Smooth muscle cell (in vitro differentiated cells): ENCODE measurements around the gene SGO2. TPM values are rescaled to one million over a fixed set of nuclear protein-coding genes. Genes with fewer than 3 reads are reported as not detected.
A peak's percentile ranks its signal among the peaks of the same experiment; 100 is the strongest.
"Not testable (repeated sequence)": the region's sequence is repeated elsewhere in the genome, so short reads cannot be mapped to it uniquely, and the experiment has no call there.

Experiments
- DNase-seq: peaks from one replicate; lab custom pipeline; 2025; ENCODE audit not compliant: unreplicated experiment; lab: John Stamatoyannopoulos, UW
- H2AFZ ChIP-seq: fragments of 200-600 bp; sonication (generic); 2 replicates; pipeline ENCODE4 v1.6.0; 2016; ENCODE audit warnings: antibody characterized with exemption, low read depth, mild to moderate bottlenecking
- H3F3A ChIP-seq: fragments of 200-600 bp; sonication (generic); 2 replicates; pipeline ENCODE4 v1.6.0; 2017; ENCODE audit warnings: antibody characterized with exemption, low read depth
- H3K27ac ChIP-seq: fragments of 200-600 bp; sonication (generic); 2 replicates; pipeline ENCODE4 v1.5.1; 2016; ENCODE audit warnings: low read depth, mild to moderate bottlenecking
- H3K27me3 ChIP-seq: fragments of 200-600 bp; sonication (generic); 2 replicates; pipeline ENCODE4 v1.6.1; 2016; ENCODE audit warnings: low read depth, mild to moderate bottlenecking
- H3K36me3 ChIP-seq: fragments of 200-600 bp; sonication (generic); 2 replicates; pipeline ENCODE4 v1.5.1; 2016; ENCODE audit warnings: low read depth
- H3K4me1 ChIP-seq: fragments of 200-600 bp; sonication (generic); 2 replicates; pipeline ENCODE4 v1.5.1; 2016; ENCODE audit warnings: low read depth
- H3K4me2 ChIP-seq: fragments of 200-600 bp; sonication (generic); 2 replicates; pipeline ENCODE4 v1.6.0; 2016; ENCODE audit warnings: mild to moderate bottlenecking
- H3K4me3 ChIP-seq: fragments of 200-600 bp; sonication (generic); 2 replicates; pipeline ENCODE4 v1.5.1; 2016; ENCODE audit warnings: mild to moderate bottlenecking
- H3K79me2 ChIP-seq: fragments of 200-600 bp; sonication (generic); 2 replicates; pipeline ENCODE4 v1.6.0; 2016; ENCODE audit warnings: low read depth, mild to moderate bottlenecking
- H3K9ac ChIP-seq: fragments of 200-600 bp; sonication (generic); 2 replicates; pipeline ENCODE4 v1.6.0; 2016; ENCODE audit warnings: low read depth
- H3K9me3 ChIP-seq: fragments of 200-600 bp; sonication (generic); replicated peaks from 2 replicates; pipeline ENCODE4 v1.5.1; 2016; ENCODE audit warnings: low read depth
- H4K20me1 ChIP-seq: fragments of 200-600 bp; sonication (generic); 2 replicates; pipeline ENCODE4 v1.6.0; 2016; ENCODE audit warnings: low read depth
- WGBS: methylation state at CpG from one replicate; pipeline ENCODE4 v1.1.7; 2016; ENCODE audit warnings: low lambda C conversion rate; 5-methylcytosine and 5-hydroxymethylcytosine counted together
- polyA plus RNA-seq: library from polyadenylated mRNA; unstranded; fragments of >200 nt; fragmentation: Nextera tagmentation; extraction: Ambion mirVana; gene quantifications from 2 replicates; pipeline ENCODE4 v1.2.1, GENCODE V29; 2016
- total RNA-seq: library from RNA; depleted of rRNA; stranded (reverse); fragments of >200 nt; gene quantifications from 2 replicates; pipeline ENCODE4 v1.2.3, GENCODE V29; 2014
- TF ChIP-seq, protein P1 (sequence below): fragments of 200-600 bp; sonication (generic); IDR thresholded peaks from 2 replicates; pipeline ENCODE4 v1.5.1; 2017; ENCODE audit warnings: borderline replicate concordance, mild to moderate bottlenecking, antibody characterized with exemption; ENCODE audit not compliant: insufficient read depth, poor library complexity, severe bottlenecking

Gene SGO2
- total and polyA plus RNA-seq, 2 experiments from 2014 or later, result 7.5 to 8.7 TPM

GRCh38 chr2:200608341-200609027, 82.5 kb downstream of the SGO2 start:
- Histone ChIP-seq H3F3A (no peaks in the 10 kb centered on the region), H3K36me3 (no peaks in the 10 kb centered on the region), H2AFZ (no peak overlapping the region), H3K4me2 (no peak overlapping the region), H3K27me3 (no peaks in the 10 kb centered on the region), H4K20me1 (no peaks in the 10 kb centered on the region), H3K79me2 (no peaks in the 10 kb centered on the region), H3K9me3 (no peaks in the 10 kb centered on the region), H3K9ac (peak overlapping the region; percentile 4), H3K4me1 (no peaks in the 10 kb centered on the region), H3K27ac (peak overlapping the region; percentile 49), H3K4me3 (no peak overlapping the region)
- TF ChIP-seq, protein P1, sequence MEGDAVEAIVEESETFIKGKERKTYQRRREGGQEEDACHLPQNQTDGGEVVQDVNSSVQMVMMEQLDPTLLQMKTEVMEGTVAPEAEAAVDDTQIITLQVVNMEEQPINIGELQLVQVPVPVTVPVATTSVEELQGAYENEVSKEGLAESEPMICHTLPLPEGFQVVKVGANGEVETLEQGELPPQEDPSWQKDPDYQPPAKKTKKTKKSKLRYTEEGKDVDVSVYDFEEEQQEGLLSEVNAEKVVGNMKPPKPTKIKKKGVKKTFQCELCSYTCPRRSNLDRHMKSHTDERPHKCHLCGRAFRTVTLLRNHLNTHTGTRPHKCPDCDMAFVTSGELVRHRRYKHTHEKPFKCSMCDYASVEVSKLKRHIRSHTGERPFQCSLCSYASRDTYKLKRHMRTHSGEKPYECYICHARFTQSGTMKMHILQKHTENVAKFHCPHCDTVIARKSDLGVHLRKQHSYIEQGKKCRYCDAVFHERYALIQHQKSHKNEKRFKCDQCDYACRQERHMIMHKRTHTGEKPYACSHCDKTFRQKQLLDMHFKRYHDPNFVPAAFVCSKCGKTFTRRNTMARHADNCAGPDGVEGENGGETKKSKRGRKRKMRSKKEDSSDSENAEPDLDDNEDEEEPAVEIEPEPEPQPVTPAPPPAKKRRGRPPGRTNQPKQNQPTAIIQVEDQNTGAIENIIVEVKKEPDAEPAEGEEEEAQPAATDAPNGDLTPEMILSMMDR, result no peak
- no peak for DNase-seq
- 60% methylated on average over 3 of the region's 3 CpGs for WGBS

DNA sequence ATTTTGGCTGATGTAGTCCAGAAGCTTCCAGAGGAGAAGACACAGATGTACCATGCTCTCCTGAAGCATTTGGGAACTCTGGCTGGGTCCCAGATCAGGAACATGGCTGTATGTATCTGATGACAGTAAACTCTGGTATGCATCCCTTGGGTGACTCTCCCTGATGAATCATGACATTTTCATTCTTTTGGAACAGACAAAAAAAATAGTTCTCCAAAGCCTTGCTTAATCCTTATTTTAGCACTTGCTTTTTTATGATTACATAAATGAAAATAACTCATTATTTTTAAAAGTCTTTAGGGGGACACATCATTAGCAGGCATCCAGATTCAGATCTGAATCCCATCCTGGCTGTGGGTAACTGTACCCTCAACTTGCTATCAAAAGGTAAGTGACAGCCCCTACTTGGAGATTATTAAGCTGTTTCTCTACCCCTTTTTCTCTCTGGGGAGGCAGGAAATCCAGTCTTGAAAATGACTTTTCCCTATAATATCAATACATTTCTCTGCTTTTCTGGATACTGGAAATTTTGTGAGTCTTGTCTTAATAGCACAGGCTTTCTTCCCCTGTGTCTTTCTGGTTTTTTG, 83.1 kb downstream of the SGO2 start:
- no peak overlapping the region for H3K4me2 ChIP-seq
- H3F3A ChIP-seq, result no peaks in the 10 kb centered on the region
- no peaks in the 10 kb centered on the region for H3K79me2 ChIP-seq
- TF ChIP-seq, protein P1, result no peak
- no peaks in the 10 kb centered on the region for H3K36me3 ChIP-seq
- peak overlapping the region; percentile 49 for H3K27ac ChIP-seq
- no peak overlapping the region for H2AFZ ChIP-seq
- H4K20me1 ChIP-seq, result no peaks in the 10 kb centered on the region
- no peaks in the 10 kb centered on the region for H3K9me3 ChIP-seq
- no peak for DNase-seq
- H3K9ac ChIP-seq, result peak overlapping the region; percentile 4
- H3K4me1 ChIP-seq, result no peaks in the 10 kb centered on the region
- no peaks in the 10 kb centered on the region for H3K27me3 ChIP-seq
- no peak overlapping the region for H3K4me3 ChIP-seq

- H3K27me3 ChIP-seq, H3K4me2 ChIP-seq, H3K4me1 ChIP-seq, H3K9ac ChIP-seq, H3K79me2 ChIP-seq, H3F3A ChIP-seq, DNase-seq, H4K20me1 ChIP-seq, H3K27ac ChIP-seq, H3K4me3 ChIP-seq, H2AFZ ChIP-seq, H3K36me3 ChIP-seq, H3K9me3 ChIP-seq: not testable (repeated sequence)
- 93% methylated on average over 3 of the region's 3 CpGs for WGBS
These were observed 84.2 kb downstream of the SGO2 start for GRCh38 chr2:200610217-200610616.

DNA sequence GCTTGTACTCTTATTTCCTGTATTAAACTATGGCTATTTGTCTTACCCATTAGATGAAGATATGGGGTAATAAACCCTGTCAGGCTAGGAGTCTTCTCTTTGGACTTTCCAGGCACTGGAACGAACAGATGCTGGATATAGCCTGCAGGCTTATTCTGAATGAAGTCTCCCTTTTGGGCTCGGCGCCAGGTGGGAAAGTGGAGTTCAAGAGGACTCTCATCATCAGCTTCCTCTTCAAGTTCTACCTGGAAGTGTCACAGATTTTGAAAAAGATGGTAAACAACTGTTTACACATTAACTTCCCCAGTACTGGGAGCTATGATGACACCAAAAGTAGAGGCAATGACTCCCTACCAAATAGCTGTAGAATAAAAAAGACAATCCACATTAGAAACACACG, 87.7 kb downstream of the SGO2 start:
- TF ChIP-seq, protein P1, result no peak
- Histone ChIP-seq H3K4me1 (no peaks in the 10 kb centered on the region), H3K4me2 (no peak overlapping the region), H3K4me3 (no peak overlapping the region), H2AFZ (no peak overlapping the region), H3K36me3 (no peaks in the 10 kb centered on the region), H3K9ac (no peak overlapping the region), H3K79me2 (no peaks in the 10 kb centered on the region), H4K20me1 (no peaks in the 10 kb centered on the region), H3K9me3 (no peaks in the 10 kb centered on the region), H3K27ac (no peak overlapping the region), H3F3A (no peaks in the 10 kb centered on the region), H3K27me3 (no peaks in the 10 kb centered on the region)
- WGBS, result 88% methylated on average over 4 of the region's 4 CpGs
- DNase-seq, result no peak
